ENCODE data around the gene BICDL1. TPM values are rescaled to one million over a fixed set of nuclear protein-coding genes. Genes with fewer than 3 reads are reported as not detected.

Gene BICDL1
- total and polyA plus RNA-seq, 2 of the 4 experiments (the other 2 are of a cell fraction), result not detected

DNA sequence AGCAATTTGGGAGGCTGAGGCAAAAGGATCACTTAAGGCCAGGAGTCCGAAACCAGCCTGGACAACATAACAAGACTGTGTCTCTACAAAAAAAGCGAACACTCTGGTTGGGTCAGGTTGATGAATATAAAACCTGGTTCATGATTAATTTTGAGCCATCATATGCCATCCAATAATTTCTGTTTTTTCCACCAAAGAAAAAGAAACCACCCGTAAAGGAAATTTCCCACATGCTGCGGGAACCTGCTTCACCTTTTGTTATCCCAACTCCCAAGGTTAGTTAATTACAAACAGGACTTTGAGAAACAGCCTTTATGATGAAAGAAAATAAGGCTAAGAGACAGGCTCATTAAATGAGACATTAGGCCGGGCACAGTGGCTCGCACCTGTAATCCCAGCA lies 24.1 kb upstream of the BICDL1 start:
- no peak overlapping the region for H2AK5ac ChIP-seq (ENCODE audit: low read depth, low read length)
- no peaks in the 10 kb centered on the region for H4K20me1 ChIP-seq (ENCODE audit: insufficient read depth, low read length)
- intact Hi-C loops (cut with micrococcal nuclease), result no loop called here
- dilution Hi-C loops (cut with HindIII; ENCODE audit: low sequenced_read_pairs, unreplicated experiment), result no loop called here
- no peak overlapping the region for H4K91ac ChIP-seq (ENCODE audit: insufficient read depth, low read depth, low read length)
- no peak overlapping the region for H2AK9ac ChIP-seq (replicated peaks; ENCODE audit: low read depth, low read length, poor library complexity)
- H3K27me3 ChIP-seq (ENCODE audit: control insufficient read depth, insufficient read depth, low read length), result peaks cover 2% of the 10 kb centered on the region; the same call in 1 of the 2 replicates
- H2BK120ac ChIP-seq (ENCODE audit: low read depth, low read length), result no peak overlapping the region
- H3K23ac ChIP-seq (ENCODE audit: low read depth, low read length), result no peak overlapping the region
- no peak overlapping the region for H4K8ac ChIP-seq (ENCODE audit: low read depth in 2 of 2, low read length in 2 of 2)
- H3K56ac ChIP-seq (ENCODE audit: extremely low read depth, insufficient read depth, low read length), result no peak overlapping the region
- no peak overlapping the region for H2AFZ ChIP-seq (replicated peaks; ENCODE audit: low read length, poor library complexity)
- no peak overlapping the region for H3K4me2 ChIP-seq (ENCODE audit: low read depth, low read length)
- WGBS, 2 experiments (ENCODE audit: extremely low coverage in 2 of 2, insufficient read length in 1 of 2), result no CpG with 5 or more reads among the region's 6 CpGs
- H2BK15ac ChIP-seq (ENCODE audit: low read depth, low read length), result no peak overlapping the region
- no peak for ATAC-seq (ENCODE audit: low read depth)
- H2BK20ac ChIP-seq (ENCODE audit: low read depth, low read length), result no peak overlapping the region
- no TSS peak for BruUV-seq (replicated peaks)
- no peaks in the 10 kb centered on the region for H3K9me3 ChIP-seq (ENCODE audit: control insufficient read depth, insufficient read depth, low read length)
- H3K36me3 ChIP-seq (ENCODE audit: control insufficient read depth, insufficient read depth, low read length), result no peaks in the 10 kb centered on the region
- H3K9me1 ChIP-seq (ENCODE audit: insufficient read depth, low read length), result no peaks in the 10 kb centered on the region
- POLR2A ChIA-PET (ENCODE audit: unreplicated experiment), result no interaction called here
- no peak overlapping the region for H3K9ac ChIP-seq (ENCODE audit: low read depth, low read length)
- H3K14ac ChIP-seq (replicated peaks; ENCODE audit: low read depth, low read length), result no peak overlapping the region
- no peak overlapping the region for H2BK5ac ChIP-seq (ENCODE audit: low read depth, low read length, poor library complexity, severe bottlenecking)
- H3K4me1 ChIP-seq (ENCODE audit: control insufficient read depth, insufficient read depth, low read length), result no peaks in the 10 kb centered on the region
- H3K4ac ChIP-seq (ENCODE audit: low read depth, low read length), result no peak overlapping the region
- CTCF ChIA-PET, result no interaction called here
- H3K18ac ChIP-seq (ENCODE audit: low read depth, low read length), result no peak overlapping the region
- in situ Hi-C loops (cut with MboI; ENCODE audit: low sequenced_read_pairs), result no loop called here
- H3K4me3 ChIP-seq (ENCODE audit: insufficient read depth, low read depth, low read length), result no peak overlapping the region
- no peak overlapping the region for H4K5ac ChIP-seq (ENCODE audit: low read depth, low read length)
- TF ChIP-seq POLR2A (IDR thresholded peaks at IDR 0.05; ENCODE audit: low read depth, low read length) (no peak), CEBPB (IDR thresholded peaks at IDR 0.05; ENCODE audit: low read depth, low read length) (no peak), MXI1 (IDR thresholded peaks at IDR 0.05; ENCODE audit: borderline replicate concordance, low read depth, low read length) (no peak), SMC3 (IDR thresholded peaks at IDR 0.05; ENCODE audit: low read depth, low read length) (no peak), NFE2L2 (IDR thresholded peaks at IDR 0.05; ENCODE audit: low read depth, low read length) (no peak), RAD21 (IDR thresholded peaks at IDR 0.05; ENCODE audit: low read length) (no peak), RCOR1 (IDR thresholded peaks at IDR 0.05; ENCODE audit: insufficient replicate concordance, low read length) (no peak), FOS (IDR thresholded peaks at IDR 0.05; ENCODE audit: low read depth, low read length) (no peak), BHLHE40 (IDR thresholded peaks at IDR 0.05; ENCODE audit: low read depth, low read length) (no peak), CHD1 (IDR thresholded peaks at IDR 0.05; ENCODE audit: low read depth, low read length) (no peak), RFX5 (IDR thresholded peaks at IDR 0.05; ENCODE audit: low read depth, low read length) (no peak), MAZ (IDR thresholded peaks at IDR 0.05; ENCODE audit: borderline replicate concordance, low read depth, low read length) (no peak)
- TF ChIP-seq, protein P1, sequence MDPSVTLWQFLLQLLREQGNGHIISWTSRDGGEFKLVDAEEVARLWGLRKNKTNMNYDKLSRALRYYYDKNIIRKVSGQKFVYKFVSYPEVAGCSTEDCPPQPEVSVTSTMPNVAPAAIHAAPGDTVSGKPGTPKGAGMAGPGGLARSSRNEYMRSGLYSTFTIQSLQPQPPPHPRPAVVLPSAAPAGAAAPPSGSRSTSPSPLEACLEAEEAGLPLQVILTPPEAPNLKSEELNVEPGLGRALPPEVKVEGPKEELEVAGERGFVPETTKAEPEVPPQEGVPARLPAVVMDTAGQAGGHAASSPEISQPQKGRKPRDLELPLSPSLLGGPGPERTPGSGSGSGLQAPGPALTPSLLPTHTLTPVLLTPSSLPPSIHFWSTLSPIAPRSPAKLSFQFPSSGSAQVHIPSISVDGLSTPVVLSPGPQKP (IDR thresholded peaks at IDR 0.05; ENCODE audit: borderline replicate concordance, low read depth, low read length), result no peak
- TF ChIP-seq, protein P2, sequence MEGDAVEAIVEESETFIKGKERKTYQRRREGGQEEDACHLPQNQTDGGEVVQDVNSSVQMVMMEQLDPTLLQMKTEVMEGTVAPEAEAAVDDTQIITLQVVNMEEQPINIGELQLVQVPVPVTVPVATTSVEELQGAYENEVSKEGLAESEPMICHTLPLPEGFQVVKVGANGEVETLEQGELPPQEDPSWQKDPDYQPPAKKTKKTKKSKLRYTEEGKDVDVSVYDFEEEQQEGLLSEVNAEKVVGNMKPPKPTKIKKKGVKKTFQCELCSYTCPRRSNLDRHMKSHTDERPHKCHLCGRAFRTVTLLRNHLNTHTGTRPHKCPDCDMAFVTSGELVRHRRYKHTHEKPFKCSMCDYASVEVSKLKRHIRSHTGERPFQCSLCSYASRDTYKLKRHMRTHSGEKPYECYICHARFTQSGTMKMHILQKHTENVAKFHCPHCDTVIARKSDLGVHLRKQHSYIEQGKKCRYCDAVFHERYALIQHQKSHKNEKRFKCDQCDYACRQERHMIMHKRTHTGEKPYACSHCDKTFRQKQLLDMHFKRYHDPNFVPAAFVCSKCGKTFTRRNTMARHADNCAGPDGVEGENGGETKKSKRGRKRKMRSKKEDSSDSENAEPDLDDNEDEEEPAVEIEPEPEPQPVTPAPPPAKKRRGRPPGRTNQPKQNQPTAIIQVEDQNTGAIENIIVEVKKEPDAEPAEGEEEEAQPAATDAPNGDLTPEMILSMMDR (conservative IDR thresholded peaks at IDR 0.05; ENCODE audit: low read depth, low read length), result no peak
- H3K27ac ChIP-seq (ENCODE audit: insufficient read depth, low read length), result no peak overlapping the region
- no peaks in the 10 kb centered on the region for H3K79me1 ChIP-seq (ENCODE audit: low read depth in 1 of 2, low read length in 2 of 2)
- DNase-seq, result no peak

Measured in IMR-90 (cell line).